DOHH2 (cell line): ENCODE measurements around the gene CLIC6.

Experiments used
- H3F3A ChIP-seq: fragments of 200-600 bp; sonication (generic), shearing (Covaris generic); 2 replicates; pipeline ENCODE4 v1.6.0; 2016; ENCODE audit warnings: antibody characterized with exemption, mild to moderate bottlenecking; ENCODE audit not compliant: control insufficient read depth, insufficient read depth
- H3K27ac ChIP-seq: fragments of 200-600 bp; sonication (generic); 2 replicates; pipeline ENCODE4 v1.5.1; 2014; ENCODE audit warnings: low read depth, mild to moderate bottlenecking, low read length, moderate library complexity
- H3K27me3 ChIP-seq: fragments of 200-600 bp; sonication (generic); 2 replicates; pipeline ENCODE4 v1.6.1; 2014; ENCODE audit warnings: mild to moderate bottlenecking, low read length, mixed read lengths; ENCODE audit not compliant: control insufficient read depth
- H3K36me3 ChIP-seq: fragments of 200-600 bp; sonication (generic); 2 replicates; pipeline ENCODE4 v1.6.1; 2014; ENCODE audit warnings: mild to moderate bottlenecking, low read length, moderate library complexity, mixed read lengths; ENCODE audit not compliant: control insufficient read depth
- H3K4me1 ChIP-seq: fragments of 200-600 bp; sonication (generic); 2 replicates; pipeline ENCODE4 v1.6.1; 2014; ENCODE audit warnings: mild to moderate bottlenecking, low read length, mixed read lengths; ENCODE audit not compliant: control insufficient read depth
- H3K4me2 ChIP-seq: fragments of 200-600 bp; sonication (generic); 2 replicates; pipeline ENCODE4 v1.6.0; 2014; ENCODE audit warnings: mild to moderate bottlenecking, low read length, moderate library complexity
- H3K4me3 ChIP-seq: fragments of 200-600 bp; sonication (generic); 2 replicates; pipeline ENCODE4 v1.5.1; 2014; ENCODE audit warnings: mild to moderate bottlenecking, low read length, mixed read lengths
- H3K79me2 ChIP-seq: fragments of 200-600 bp; sonication (generic); 2 replicates; pipeline ENCODE4 v1.6.1; 2014; ENCODE audit warnings: mild to moderate bottlenecking, low read length, mixed read lengths; ENCODE audit not compliant: control insufficient read depth
- H3K9me2 ChIP-seq: fragments of 200-600 bp; sonication (generic); replicated peaks from 2 replicates; pipeline ENCODE4 v1.6.1; 2014; ENCODE audit warnings: mild to moderate bottlenecking, low read length, mixed read lengths; ENCODE audit not compliant: control insufficient read depth
- H3K9me3 ChIP-seq: fragments of 200-600 bp; sonication (generic); 2 replicates; pipeline ENCODE4 v1.6.1; 2014; ENCODE audit warnings: antibody characterized with exemption, low read length, mixed read lengths; ENCODE audit not compliant: control insufficient read depth, insufficient read depth
- H4K20me1 ChIP-seq: fragments of 200-600 bp; sonication (generic); 2 replicates; pipeline ENCODE4 v1.6.0; 2014; ENCODE audit warnings: low read depth, mild to moderate bottlenecking, antibody characterized with exemption, low read length, moderate library complexity; ENCODE audit not compliant: control insufficient read depth, insufficient read depth
- CTCF ChIP-seq: fragments of 200-600 bp; sonication (generic); IDR thresholded peaks from one replicate; pipeline ENCODE4 v1.5.1; 2014; ENCODE audit warnings: antibody characterized with exemption, mild to moderate bottlenecking, low read depth, low read length; ENCODE audit not compliant: poor library complexity, severe bottlenecking
- EZH2phosphoT487 ChIP-seq: fragments of 200-600 bp; sonication (generic); IDR thresholded peaks from 2 replicates; pipeline ENCODE4 v1.6.1; 2017; ENCODE audit warnings: borderline replicate concordance, mild to moderate bottlenecking, antibody characterized with exemption, low read length, moderate library complexity, mixed read lengths

The CLIC6 gene

DNA sequence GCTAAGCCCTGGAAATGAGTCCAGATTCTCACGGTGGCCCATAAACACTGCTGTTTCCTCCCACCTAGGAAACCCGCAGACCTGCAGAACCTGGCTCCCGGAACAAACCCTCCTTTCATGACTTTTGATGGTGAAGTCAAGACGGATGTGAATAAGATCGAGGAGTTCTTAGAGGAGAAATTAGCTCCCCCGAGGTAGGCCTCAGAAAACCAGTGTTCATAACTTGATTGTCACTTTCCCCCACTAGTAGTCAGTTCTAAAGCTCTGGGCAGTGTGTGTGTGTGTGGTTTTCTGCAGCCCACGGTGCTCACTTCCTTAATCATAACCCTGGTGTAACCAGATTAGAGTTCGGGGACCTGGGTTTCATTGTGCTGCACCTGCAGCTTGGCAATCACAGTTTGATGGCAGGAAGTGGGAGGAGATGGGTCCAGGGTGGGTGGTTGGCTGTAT, 39.1 kb downstream of the CLIC6 start:
- no peaks in the 10 kb centered on the region for H3K4me1 ChIP-seq
- no peak for TF ChIP-seq EZH2phosphoT487
- no peak for TF ChIP-seq CTCF
- H3K27me3 ChIP-seq: peaks cover 10% of the 10 kb centered on the region
- no peaks in the 10 kb centered on the region for H3F3A ChIP-seq
- no peak overlapping the region for H3K4me2 ChIP-seq
- no peaks in the 10 kb centered on the region for H3K9me2 ChIP-seq
- H3K79me2 ChIP-seq: no peaks in the 10 kb centered on the region
- no peak overlapping the region for H3K4me3 ChIP-seq
- no peaks in the 10 kb centered on the region for H3K9me3 ChIP-seq
- H3K27ac ChIP-seq: no peak overlapping the region
- H3K36me3 ChIP-seq: no peaks in the 10 kb centered on the region
- H4K20me1 ChIP-seq: no peaks in the 10 kb centered on the region

DNA sequence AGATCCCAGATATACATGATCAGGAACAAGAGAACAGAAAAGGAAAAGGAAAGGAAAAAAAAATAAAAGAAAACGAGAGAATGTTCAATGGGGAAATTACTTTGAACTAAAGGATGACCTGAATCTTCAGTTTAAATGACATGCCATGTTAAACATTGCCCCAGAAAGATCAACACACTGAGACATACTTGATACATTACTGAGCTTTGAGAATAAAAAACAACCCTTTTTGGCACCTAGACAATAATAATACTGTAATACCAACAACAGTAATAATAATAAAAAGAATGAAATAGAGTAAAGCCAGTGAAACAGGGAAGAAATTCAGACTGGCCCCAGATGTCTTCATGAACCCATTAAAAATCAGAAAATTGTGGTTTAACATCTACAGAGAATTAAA, 44.8 kb downstream of the CLIC6 start:
- Histone ChIP-seq H3K4me1 (no peaks in the 10 kb centered on the region), H3K36me3 (no peaks in the 10 kb centered on the region), H3F3A (no peaks in the 10 kb centered on the region), H3K27me3 (peaks cover 30% of the 10 kb centered on the region), H3K79me2 (no peaks in the 10 kb centered on the region), H3K9me2 (no peaks in the 10 kb centered on the region), H3K9me3 (no peaks in the 10 kb centered on the region), H3K4me3 (no peak overlapping the region), H3K4me2 (no peak overlapping the region), H3K27ac (no peak overlapping the region), H4K20me1 (no peaks in the 10 kb centered on the region)
- TF ChIP-seq EZH2phosphoT487: no peak
- TF ChIP-seq CTCF: no peak

GRCh38 chr21:34715518-34715917, 46.7 kb downstream of the CLIC6 start:
- H3K27ac ChIP-seq: no peak overlapping the region
- H3F3A ChIP-seq: no peaks in the 10 kb centered on the region
- H3K36me3 ChIP-seq: no peaks in the 10 kb centered on the region
- H3K4me3 ChIP-seq: no peak overlapping the region
- no peaks in the 10 kb centered on the region for H3K4me1 ChIP-seq
- no peaks in the 10 kb centered on the region for H3K79me2 ChIP-seq
- peaks cover 30% of the 10 kb centered on the region for H3K27me3 ChIP-seq
- no peaks in the 10 kb centered on the region for H3K9me3 ChIP-seq
- no peaks in the 10 kb centered on the region for H3K9me2 ChIP-seq
- H3K4me2 ChIP-seq: no peak overlapping the region
- no peaks in the 10 kb centered on the region for H4K20me1 ChIP-seq
- no peak for TF ChIP-seq CTCF
- TF ChIP-seq EZH2phosphoT487: no peak
